Hepatocyte (in vitro differentiated cells): ENCODE results near the gene SCAF1. TPM values are rescaled to one million over a fixed set of nuclear protein-coding genes. Genes with fewer than 3 reads are reported as not detected.

Source experiments
- DNase-seq: peaks from one replicate; pipeline ENCODE4 v3.0.0-alpha.2; 2016; ENCODE audit warnings: low spot score
- H2AFZ ChIP-seq: fragments of 200-600 bp; sonication (generic); 2 replicates; pipeline ENCODE4 v1.6.0; 2016; ENCODE audit warnings: antibody characterized with exemption, mild to moderate bottlenecking
- H3K27ac ChIP-seq: fragments of 200-600 bp; sonication (generic); 2 replicates; pipeline ENCODE4 v1.5.1; 2016; ENCODE audit warnings: mild to moderate bottlenecking
- H3K27me3 ChIP-seq: fragments of 200-600 bp; sonication (generic); 2 replicates; pipeline ENCODE4 v1.6.1; 2016
- H3K36me3 ChIP-seq: fragments of 200-600 bp; sonication (generic); replicated peaks from 2 replicates; pipeline ENCODE4 v1.5.1; 2016; ENCODE audit warnings: low read depth; ENCODE audit not compliant: insufficient read depth
- H3K4me1 ChIP-seq: fragments of 200-600 bp; sonication (generic); 2 replicates; pipeline ENCODE4 v1.5.1; 2016; ENCODE audit warnings: mild to moderate bottlenecking, moderate library complexity; ENCODE audit not compliant: insufficient read depth
- H3K4me2 ChIP-seq: fragments of 200-600 bp; sonication (generic); 2 replicates; pipeline ENCODE4 v1.6.0; 2016
- H3K4me3 ChIP-seq: fragments of 200-600 bp; sonication (generic); 2 replicates; pipeline ENCODE4 v1.5.1; 2016; ENCODE audit warnings: mild to moderate bottlenecking
- H3K79me2 ChIP-seq: fragments of 200-600 bp; sonication (generic); 2 replicates; pipeline ENCODE4 v1.6.0; 2017; ENCODE audit warnings: mild to moderate bottlenecking
- H3K9me2 ChIP-seq: fragments of 200-600 bp; sonication (generic); replicated peaks from 2 replicates; pipeline ENCODE4 v1.6.0; 2017; ENCODE audit warnings: mild to moderate bottlenecking; ENCODE audit not compliant: insufficient read depth
- H3K9me3 ChIP-seq: fragments of 200-600 bp; sonication (generic); 2 replicates; pipeline ENCODE4 v1.5.1; 2016; ENCODE audit warnings: low read depth, mild to moderate bottlenecking
- H4K20me1 ChIP-seq: fragments of 200-600 bp; sonication (generic); 2 replicates; pipeline ENCODE4 v1.6.0; 2016; ENCODE audit warnings: mild to moderate bottlenecking; ENCODE audit not compliant: insufficient read depth, poor library complexity, severe bottlenecking
- CTCF ChIP-seq: fragments of 200-600 bp; sonication (generic); IDR thresholded peaks from 2 replicates; pipeline ENCODE4 v1.5.1; 2016; ENCODE audit warnings: antibody characterized with exemption, mild to moderate bottlenecking; ENCODE audit not compliant: poor library complexity
- EZH2 ChIP-seq: fragments of 200-600 bp; sonication (generic); IDR thresholded peaks from 2 replicates; pipeline ENCODE4 v1.6.1; 2016; ENCODE audit warnings: antibody characterized with exemption, mild to moderate bottlenecking, borderline replicate concordance
- EZH2phosphoT487 ChIP-seq: fragments of 200-600 bp; sonication (generic); IDR thresholded peaks from one replicate; pipeline ENCODE4 v1.6.1; 2018; ENCODE audit warnings: antibody characterized with exemption, mild to moderate bottlenecking, low read depth, moderate library complexity; ENCODE audit not compliant: unreplicated experiment, severe bottlenecking
- WGBS: methylation state at CpG from one replicate; pipeline ENCODE4 v1.1.6; 2016; ENCODE audit warnings: low lambda C conversion rate; ENCODE audit errors: missing lambda C conversion rate; 5-methylcytosine and 5-hydroxymethylcytosine counted together
- polyA plus RNA-seq: library from polyadenylated mRNA; unstranded; fragments of >200 nt; fragmentation: Nextera tagmentation; extraction: Ambion mirVana; gene quantifications from 2 replicates; pipeline ENCODE4 v1.2.1, GENCODE V29; 2016
- total RNA-seq: library from RNA; depleted of rRNA; stranded (reverse); fragments of >200 nt; gene quantifications from 2 replicates; pipeline ENCODE4 v1.2.3, GENCODE V29; 2014

SCAF1 gene
- total and polyA plus RNA-seq, 2 experiments from 2014 or later = 12.6 to 18.6 TPM

- peak; percentile 29 for DNase-seq
- Histone ChIP-seq H3K27me3 (no peaks in the 10 kb centered on the region), H3K79me2 (peaks cover 63% of the 10 kb centered on the region), H2AFZ (no peak overlapping the region), H3K9me3 (no peaks in the 10 kb centered on the region), H3K4me3 (no peak overlapping the region), H4K20me1 (peaks cover 9% of the 10 kb centered on the region), H3K4me1 (peaks cover 29% of the 10 kb centered on the region), H3K36me3 (no peaks in the 10 kb centered on the region), H3K9me2 (no peaks in the 10 kb centered on the region), H3K4me2 (peak overlapping the region; percentile 94), H3K27ac (peak overlapping the region; percentile 95)
- TF ChIP-seq EZH2 = no peak
- no peak for TF ChIP-seq CTCF
- no peak for TF ChIP-seq EZH2phosphoT487
- WGBS = 58% methylated on average over 2 of the region's 2 CpGs
These were observed 1.5 kb downstream of the SCAF1 start for GRCh38 chr19:49643466-49643865.

GRCh38 chr19:49645592-49645991 lies 3.6 kb downstream of the SCAF1 start:
- H3K27me3 ChIP-seq = no peaks in the 10 kb centered on the region
- WGBS = 93% methylated on average over 10 of the region's 11 CpGs
- no peaks in the 10 kb centered on the region for H3K36me3 ChIP-seq
- TF ChIP-seq EZH2 = no peak
- no peak for TF ChIP-seq CTCF
- TF ChIP-seq EZH2phosphoT487 = no peak
- peaks cover 19% of the 10 kb centered on the region for H3K4me1 ChIP-seq
- H3K79me2 ChIP-seq = peaks cover 73% of the 10 kb centered on the region
- H3K9me3 ChIP-seq = no peaks in the 10 kb centered on the region
- no peak overlapping the region for H2AFZ ChIP-seq
- no peak overlapping the region for H3K4me3 ChIP-seq
- DNase-seq = no peak
- peaks cover 9% of the 10 kb centered on the region for H4K20me1 ChIP-seq
- H3K9me2 ChIP-seq = no peaks in the 10 kb centered on the region
- H3K27ac ChIP-seq = no peak overlapping the region
- H3K4me2 ChIP-seq = no peak overlapping the region

GRCh38 chr19:49645995-49646394 lies 4.0 kb downstream of the SCAF1 start:
- DNase-seq = no peak
- H3K4me2 ChIP-seq = no peak overlapping the region
- 96% methylated on average over 13 of the region's 13 CpGs for WGBS
- no peak overlapping the region for H3K4me3 ChIP-seq
- peaks cover 16% of the 10 kb centered on the region for H3K4me1 ChIP-seq
- H3K36me3 ChIP-seq = no peaks in the 10 kb centered on the region
- H3K79me2 ChIP-seq = peaks cover 73% of the 10 kb centered on the region
- no peaks in the 10 kb centered on the region for H3K9me2 ChIP-seq
- H4K20me1 ChIP-seq = peaks cover 9% of the 10 kb centered on the region
- H3K27me3 ChIP-seq = no peaks in the 10 kb centered on the region
- H2AFZ ChIP-seq = no peak overlapping the region
- no peak overlapping the region for H3K27ac ChIP-seq
- H3K9me3 ChIP-seq = no peaks in the 10 kb centered on the region
- TF ChIP-seq EZH2 = no peak

DNA sequence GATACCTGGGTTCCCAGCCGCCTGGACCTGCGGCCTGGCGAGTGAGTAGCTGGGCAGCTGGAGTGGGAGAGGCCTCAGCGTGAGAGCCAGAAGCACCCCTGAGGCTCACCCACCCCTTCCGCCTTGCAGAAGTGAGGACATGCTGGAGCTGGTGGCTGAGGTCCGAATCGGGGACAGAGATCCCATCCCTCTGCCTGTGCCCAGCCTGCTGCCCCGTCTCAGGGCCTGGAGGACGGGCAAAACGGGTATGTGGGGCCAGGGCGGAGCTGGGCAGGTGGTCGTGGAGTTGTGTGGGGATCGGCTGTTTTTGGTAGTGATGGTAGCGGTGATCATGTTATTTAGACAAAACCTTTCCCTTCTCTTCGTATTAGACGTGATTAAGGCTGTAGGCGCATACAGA lies 4.6 kb downstream of the SCAF1 start:
- Histone ChIP-seq H3K4me1 (peaks cover 11% of the 10 kb centered on the region), H3K79me2 (peaks cover 73% of the 10 kb centered on the region), H3K27ac (no peak overlapping the region), H4K20me1 (peaks cover 9% of the 10 kb centered on the region), H3K4me2 (no peak overlapping the region), H3K9me2 (no peaks in the 10 kb centered on the region), H2AFZ (no peak overlapping the region), H3K36me3 (no peaks in the 10 kb centered on the region), H3K27me3 (no peaks in the 10 kb centered on the region), H3K4me3 (no peak overlapping the region), H3K9me3 (no peaks in the 10 kb centered on the region)
- DNase-seq = no peak
- 96% methylated on average over 17 of the region's 17 CpGs for WGBS
- TF ChIP-seq CTCF (no peak), EZH2phosphoT487 (no peak), EZH2 (no peak)
